GM21723 (cell line): ENCODE results near the gene STIM2.
"Not testable (repeated sequence)": the region's sequence is repeated elsewhere in the genome, so short reads cannot be mapped to it uniquely, and the experiment has no call there.

Experiments
- ATAC-seq: cut with Tn5 transposase; IDR thresholded peaks from one replicate; pipeline ENCODE4 v1.9.1; 2021; ENCODE audit warnings: mild to moderate bottlenecking, moderate library complexity; ENCODE audit not compliant: unreplicated experiment

The STIM2 gene

DNA sequence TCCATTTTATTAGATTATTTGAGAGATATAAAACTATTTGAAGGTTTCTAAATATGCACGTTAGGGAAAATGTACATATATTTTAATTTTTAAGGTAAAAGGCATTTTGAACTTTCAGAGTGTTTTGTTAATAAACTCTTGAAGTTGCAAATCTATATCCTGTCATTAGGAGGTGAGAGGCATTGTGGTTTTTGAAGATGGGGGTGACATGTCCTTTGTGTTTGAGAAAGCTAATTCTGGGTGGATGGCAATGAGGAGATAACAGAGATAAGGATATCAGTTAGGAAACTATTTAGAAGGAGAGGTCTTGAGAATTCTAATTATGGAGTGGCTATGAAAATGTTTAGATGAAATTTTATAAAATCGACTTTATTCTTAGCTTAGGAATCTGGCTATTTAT, 6.1 kb downstream of the STIM2 start:
- no peak for ATAC-seq

GRCh38 chr4:26867914-26868684, 7.5 kb downstream of the STIM2 start:
- no peak for ATAC-seq

DNA sequence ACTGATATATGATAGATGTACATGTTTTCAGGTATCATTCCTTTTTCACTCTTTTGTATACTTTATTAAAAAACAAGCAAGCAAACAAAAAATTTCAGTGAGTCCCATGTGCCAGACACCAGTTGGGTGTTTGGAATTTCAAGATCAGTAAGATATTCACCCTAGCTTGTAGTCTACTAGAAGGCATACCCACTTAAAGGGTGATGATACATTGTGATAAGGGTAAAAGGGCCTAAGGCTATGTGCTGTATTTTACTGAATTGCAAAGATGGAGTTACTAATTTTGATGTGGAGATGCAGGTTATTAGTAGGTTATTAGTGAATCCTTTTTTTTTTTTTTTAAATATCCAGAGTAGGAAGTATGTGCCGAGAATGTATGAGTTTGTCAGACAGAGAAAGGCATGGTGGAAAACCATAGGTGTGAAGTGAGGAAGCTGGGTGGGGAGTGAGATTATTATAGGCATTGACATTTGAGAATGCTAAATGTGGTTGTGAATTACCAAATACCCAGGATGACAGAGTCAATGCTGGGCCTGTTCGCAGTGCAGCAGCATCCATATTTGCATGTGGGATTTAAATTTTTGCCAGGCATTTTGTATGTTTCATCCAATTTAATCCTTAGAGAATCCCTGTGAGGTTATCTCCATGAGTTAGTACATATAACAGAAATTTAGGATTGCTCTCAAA, 10.1 kb downstream of the STIM2 start:
- ATAC-seq = no peak

DNA sequence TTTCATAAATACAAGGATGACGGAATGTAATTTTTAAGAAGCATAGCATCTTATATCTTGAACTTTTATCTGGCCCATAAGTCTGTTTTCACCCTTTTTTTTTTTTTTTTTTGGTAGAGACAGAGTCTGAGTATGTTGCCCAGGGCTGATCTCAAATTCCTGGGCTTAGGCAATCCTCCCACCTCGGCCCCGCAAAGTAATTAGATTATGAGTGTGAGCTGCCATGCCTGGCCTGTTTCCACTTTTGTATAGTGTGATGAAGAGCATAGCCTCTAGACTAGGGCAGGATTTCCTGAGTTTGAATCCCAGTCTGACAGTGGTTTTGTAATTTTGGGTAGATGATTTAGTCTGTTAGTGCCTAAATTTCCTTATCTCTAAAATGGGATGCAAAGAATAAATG, 11.0 kb downstream of the STIM2 start:
- no peak for ATAC-seq

GRCh38 chr4:26873391-26874026, 12.9 kb downstream of the STIM2 start:
- peak; percentile 69 for ATAC-seq

- ATAC-seq = no peak
Measured at GRCh38 chr4:26874110-26874509, 13.5 kb downstream of the STIM2 start.

DNA sequence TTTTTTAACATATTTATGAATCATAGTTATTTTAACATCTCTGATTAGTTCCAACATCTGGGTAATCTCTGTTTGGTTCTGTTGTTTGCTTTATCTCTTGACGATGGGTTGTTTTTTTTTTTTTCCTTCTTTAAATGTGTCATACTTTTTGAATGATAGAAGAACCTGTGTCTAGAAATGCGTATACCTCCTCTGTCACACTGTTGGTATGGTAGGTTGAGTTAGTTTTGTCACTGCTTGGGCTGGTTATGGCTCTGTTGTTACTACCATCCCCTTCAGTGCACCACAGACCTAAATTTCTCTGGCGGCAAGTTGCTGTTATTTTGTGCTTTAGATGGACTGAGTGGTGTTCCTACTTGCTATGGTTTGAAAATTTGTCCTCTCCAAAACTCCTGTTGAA, 16.8 kb downstream of the STIM2 start:
- no peak for ATAC-seq

DNA sequence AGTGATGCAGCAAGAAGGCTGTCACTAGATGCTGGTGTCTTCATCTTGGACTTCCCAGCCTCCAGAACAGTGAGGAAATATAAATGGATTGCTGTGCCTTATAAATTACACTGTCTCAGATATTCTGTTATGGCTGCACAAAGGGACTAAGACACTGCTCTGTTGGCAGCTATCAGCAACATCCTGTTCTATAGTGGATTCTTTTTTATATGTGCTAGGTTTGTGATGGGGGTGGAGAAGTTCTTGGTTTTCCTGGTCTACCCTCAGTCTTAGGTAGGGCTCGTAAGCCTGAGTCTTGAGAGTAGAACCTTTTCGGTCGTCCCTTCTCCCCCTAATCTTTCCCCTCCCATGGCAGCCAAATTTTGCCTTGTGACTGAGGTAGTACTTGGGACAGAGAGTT, 17.3 kb downstream of the STIM2 start:
- no peak for ATAC-seq

GRCh38 chr4:26878794-26879391, 18.3 kb downstream of the STIM2 start:
- ATAC-seq = no peak

DNA sequence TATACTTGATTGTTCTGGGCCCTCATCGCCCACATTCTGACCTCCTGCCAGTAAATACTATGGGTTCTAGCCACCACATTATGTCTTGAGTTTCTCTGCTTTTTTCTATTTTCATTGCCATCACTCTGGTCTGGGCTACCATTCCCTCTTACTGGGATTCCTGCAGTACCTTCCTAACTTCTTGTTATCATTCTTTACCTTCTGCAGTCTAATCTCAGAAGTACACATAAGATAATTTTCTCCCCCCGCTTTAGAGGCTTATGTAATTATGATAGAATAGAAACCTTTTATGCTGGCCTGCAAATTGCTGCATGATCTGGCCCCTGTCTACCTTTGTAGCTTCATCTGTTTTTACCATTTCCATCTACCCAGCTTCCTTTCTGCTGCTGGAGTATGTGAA, 19.2 kb downstream of the STIM2 start:
- ATAC-seq = no peak

GRCh38 chr4:26884026-26884425, 23.4 kb downstream of the STIM2 start:
- ATAC-seq = peak; percentile 2

DNA sequence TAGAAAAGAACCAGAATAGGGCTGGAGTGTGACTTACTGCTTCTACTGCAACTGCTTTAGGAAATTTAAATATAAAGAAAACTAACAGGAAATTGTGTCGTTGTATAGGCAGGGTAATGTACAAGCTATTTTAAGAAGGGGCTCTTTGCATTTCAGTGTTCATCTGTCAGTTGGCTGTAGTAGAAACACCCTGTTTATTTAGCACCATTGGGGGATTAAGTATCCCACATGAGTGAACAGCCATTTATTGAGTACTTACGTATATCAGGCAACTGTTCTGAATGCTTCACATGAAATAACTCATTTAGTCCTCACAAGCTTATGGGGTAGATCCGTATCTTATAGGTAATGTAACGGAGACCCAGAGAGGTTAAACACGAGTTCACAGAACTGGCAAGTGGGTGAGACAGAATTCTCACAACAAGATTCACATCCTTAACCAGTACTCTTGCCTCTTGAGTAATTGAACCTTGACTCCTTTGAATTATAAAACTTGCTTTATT, 23.9 kb downstream of the STIM2 start:
- peak; percentile 56 for ATAC-seq

DNA sequence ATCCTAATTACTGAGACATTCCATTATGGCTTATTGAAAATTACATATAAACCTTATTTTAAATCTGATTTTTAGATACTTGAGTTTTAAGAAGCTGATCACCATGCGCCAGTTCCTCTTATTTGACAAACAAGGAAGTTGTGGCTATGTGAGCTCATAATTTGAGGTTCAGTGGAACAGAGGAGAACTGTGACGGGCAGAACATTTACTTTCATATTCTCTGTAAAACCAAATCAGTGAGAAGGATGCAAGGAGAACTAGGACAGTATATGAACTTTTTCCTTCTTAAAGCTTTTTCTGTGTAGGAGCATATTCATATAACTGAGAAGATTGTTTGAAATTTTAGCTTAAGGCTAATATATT, 25.3 kb downstream of the STIM2 start:
- ATAC-seq = peak; percentile 81

DNA sequence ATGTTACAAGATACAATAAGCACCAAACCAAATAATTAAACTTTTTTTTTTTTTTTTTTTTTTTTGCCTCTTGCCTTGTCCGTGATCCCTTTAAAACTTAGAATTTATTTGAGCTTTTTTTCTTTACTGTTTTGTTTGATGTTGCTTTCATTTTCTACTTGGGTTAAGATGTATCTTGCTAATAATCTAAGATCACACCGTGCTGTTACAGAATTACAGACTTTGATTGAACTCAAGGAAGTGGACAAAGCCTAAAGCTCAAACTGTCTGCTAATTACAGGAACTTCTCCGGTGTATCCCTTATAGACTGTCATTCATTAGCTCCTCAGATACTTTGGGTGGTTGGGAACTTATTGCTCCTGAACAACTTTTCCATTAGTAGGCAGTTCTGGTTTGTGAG, 26.5 kb downstream of the STIM2 start:
- no peak for ATAC-seq

- ATAC-seq = no peak
Measured at GRCh38 chr4:26887809-26888208, 27.2 kb downstream of the STIM2 start.

- no peak for ATAC-seq
Measured at GRCh38 chr4:26889356-26889755, 28.7 kb downstream of the STIM2 start.

GRCh38 chr4:26891054-26891453, 30.4 kb downstream of the STIM2 start:
- ATAC-seq = no peak

DNA sequence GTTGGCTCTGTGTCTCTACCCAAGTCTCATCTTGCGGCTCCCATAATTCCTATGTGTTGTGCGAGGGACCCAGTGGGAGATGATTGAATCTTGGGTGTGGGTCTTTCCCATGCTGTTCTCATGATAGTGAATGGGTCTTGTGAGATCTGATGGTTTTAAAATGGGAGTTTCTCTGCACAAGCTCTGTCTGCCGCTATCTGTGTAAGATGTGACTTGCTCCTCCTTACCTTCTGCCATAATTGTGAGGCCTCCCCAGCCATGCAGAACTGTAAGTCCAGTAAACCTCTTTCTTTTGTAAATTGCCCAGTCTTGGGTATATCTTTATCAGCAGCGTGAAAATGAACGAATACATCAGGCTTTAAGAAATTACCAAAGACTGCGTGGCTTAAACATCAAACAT, 31.2 kb downstream of the STIM2 start:
- ATAC-seq = no peak

DNA sequence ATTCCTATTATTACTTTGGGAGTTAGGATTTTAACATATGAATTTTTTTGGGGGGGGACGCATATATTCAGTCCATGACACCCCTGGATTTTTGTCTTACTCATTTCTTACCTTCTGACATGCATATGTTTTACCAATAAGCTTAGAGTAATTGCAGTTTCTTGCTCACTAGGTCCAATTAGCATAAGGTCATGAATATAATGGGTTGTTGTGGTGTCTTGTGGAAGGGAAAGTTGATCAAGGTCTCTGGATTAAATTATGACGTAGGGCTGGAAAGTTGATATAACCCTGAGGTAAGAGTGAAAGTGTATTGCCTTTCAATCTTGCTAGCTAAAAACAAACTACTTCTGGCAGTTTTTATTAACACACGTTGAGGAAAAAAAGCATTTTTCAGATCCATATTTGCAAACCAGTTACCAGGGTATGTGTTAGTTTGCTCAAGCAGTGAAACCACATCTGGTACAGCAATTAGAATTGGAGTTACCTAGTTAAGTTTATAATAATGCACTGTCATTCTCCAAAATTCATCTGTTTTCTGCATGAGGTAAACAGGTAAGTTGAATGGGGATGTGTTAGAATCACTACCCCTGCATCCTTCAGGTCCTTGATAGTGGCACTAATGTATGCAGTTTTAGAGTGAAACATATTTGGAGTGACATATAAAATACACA, 32.0 kb downstream of the STIM2 start:
- no peak for ATAC-seq

GRCh38 chr4:26893491-26893890, 32.9 kb downstream of the STIM2 start:
- ATAC-seq = no peak

DNA sequence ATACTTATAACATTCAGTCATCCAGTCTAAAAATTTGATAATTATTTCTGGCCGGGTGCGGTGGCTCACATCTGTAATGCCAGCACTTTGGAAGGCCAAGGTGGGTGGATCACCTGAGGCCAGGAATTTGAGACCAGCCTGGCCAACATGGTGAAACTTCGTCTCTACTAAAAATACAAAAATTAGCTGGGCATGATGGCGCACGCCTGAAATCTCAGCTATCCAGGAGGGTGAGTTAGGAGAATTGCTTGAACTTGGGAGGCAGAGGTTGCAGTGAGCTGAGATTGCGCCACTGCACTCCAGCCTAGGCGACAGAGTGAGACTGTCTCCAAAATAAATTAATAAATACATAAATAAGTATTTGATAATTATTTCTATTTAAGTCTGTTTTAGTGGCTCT, 34.2 kb downstream of the STIM2 start:
- ATAC-seq = not testable (repeated sequence)
